ENCODE results near the gene SYDE2. TPM values are rescaled to one million over a fixed set of nuclear protein-coding genes. Genes with fewer than 3 reads are reported as not detected.

Gene SYDE2
- total RNA-seq, 1 donor from 2014 or later = 4.2 TPM

DNA sequence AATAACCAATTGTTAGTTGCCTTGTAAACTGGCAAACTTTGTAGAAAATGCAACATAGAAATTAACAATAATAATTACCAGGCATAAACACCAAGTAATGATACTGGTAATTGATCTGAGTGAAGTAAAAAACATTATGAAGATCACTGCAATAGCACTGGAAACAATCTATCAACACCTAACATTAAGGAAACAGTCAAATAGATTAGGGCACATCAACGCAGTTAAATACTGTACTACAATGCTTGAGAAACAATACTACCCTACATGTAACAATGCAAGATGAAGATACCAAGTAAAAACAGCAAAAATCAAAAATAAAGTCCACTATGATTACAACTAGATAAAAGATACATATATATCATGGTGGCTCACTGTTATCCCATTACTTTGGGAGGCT, 16.6 kb downstream of the SYDE2 start:
- H3K4me3 Mint-ChIP-seq (ENCODE audit: unreplicated experiment) = no peak overlapping the region
- no peak for TF ChIP-seq CTCF (IDR thresholded peaks at IDR 0.05; ENCODE audit: unreplicated experiment)
- no peaks in the 10 kb centered on the region for H3K27me3 Mint-ChIP-seq (ENCODE audit: unreplicated experiment)
- H3K27ac Mint-ChIP-seq (ENCODE audit: unreplicated experiment) = no peak overlapping the region
- H3K4me1 Mint-ChIP-seq (ENCODE audit: unreplicated experiment) = peaks cover 11% of the 10 kb centered on the region
- no peak for DNase-seq (ENCODE audit: low spot score)
- H3K9me3 Mint-ChIP-seq (ENCODE audit: unreplicated experiment) = no peaks in the 10 kb centered on the region
- H3K36me3 Mint-ChIP-seq (ENCODE audit: low read depth, unreplicated experiment) = no peaks in the 10 kb centered on the region

GRCh38 chr1:85182700-85183099, 18.1 kb downstream of the SYDE2 start:
- Mint-ChIP-seq H3K4me3 (ENCODE audit: unreplicated experiment) (no peak overlapping the region), H3K4me1 (ENCODE audit: unreplicated experiment) (peaks cover 8% of the 10 kb centered on the region), H3K36me3 (ENCODE audit: low read depth, unreplicated experiment) (no peaks in the 10 kb centered on the region), H3K27me3 (ENCODE audit: unreplicated experiment) (no peaks in the 10 kb centered on the region), H3K9me3 (ENCODE audit: unreplicated experiment) (no peaks in the 10 kb centered on the region), H3K27ac (ENCODE audit: unreplicated experiment) (no peak overlapping the region)
- TF ChIP-seq CTCF (IDR thresholded peaks at IDR 0.05; ENCODE audit: unreplicated experiment) = no peak
- no peak for DNase-seq (ENCODE audit: low spot score)

GRCh38 chr1:85180869-85181268, 19.9 kb downstream of the SYDE2 start:
- no peak overlapping the region for H3K4me3 Mint-ChIP-seq (ENCODE audit: unreplicated experiment)
- no peak for TF ChIP-seq CTCF (IDR thresholded peaks at IDR 0.05; ENCODE audit: unreplicated experiment)
- H3K4me1 Mint-ChIP-seq (ENCODE audit: unreplicated experiment) = peaks cover 8% of the 10 kb centered on the region
- no peaks in the 10 kb centered on the region for H3K36me3 Mint-ChIP-seq (ENCODE audit: low read depth, unreplicated experiment)
- DNase-seq (ENCODE audit: low spot score) = no peak
- no peak overlapping the region for H3K27ac Mint-ChIP-seq (ENCODE audit: unreplicated experiment)
- H3K9me3 Mint-ChIP-seq (ENCODE audit: unreplicated experiment) = no peaks in the 10 kb centered on the region
- H3K27me3 Mint-ChIP-seq (ENCODE audit: unreplicated experiment) = no peaks in the 10 kb centered on the region

DNA sequence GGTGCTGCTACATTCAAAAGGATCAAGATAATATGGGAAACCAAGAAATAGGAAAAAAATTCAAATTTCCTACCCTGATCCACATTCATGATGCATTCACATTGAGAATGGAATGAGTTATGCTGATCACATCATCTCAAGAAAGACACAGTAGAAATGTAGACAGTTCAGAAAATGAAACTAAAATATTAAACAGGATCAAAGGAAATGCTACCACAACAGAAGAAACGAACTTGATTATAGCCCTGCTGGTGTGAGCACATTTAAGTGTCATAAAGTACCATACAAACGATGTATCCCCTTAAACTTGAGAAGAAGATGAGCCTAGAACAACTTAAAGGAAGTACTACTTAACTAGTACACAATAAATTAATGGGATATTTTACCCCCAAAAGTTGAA, 21.3 kb downstream of the SYDE2 start:
- DNase-seq (ENCODE audit: low spot score) = no peak

GRCh38 chr1:85178396-85178795, 22.4 kb downstream of the SYDE2 start:
- Mint-ChIP-seq H3K4me3 (ENCODE audit: unreplicated experiment) (no peak overlapping the region), H3K36me3 (ENCODE audit: low read depth, unreplicated experiment) (no peaks in the 10 kb centered on the region), H3K27ac (ENCODE audit: unreplicated experiment) (no peak overlapping the region), H3K27me3 (ENCODE audit: unreplicated experiment) (no peaks in the 10 kb centered on the region), H3K9me3 (ENCODE audit: unreplicated experiment) (no peaks in the 10 kb centered on the region), H3K4me1 (ENCODE audit: unreplicated experiment) (no peaks in the 10 kb centered on the region)
- no peak for TF ChIP-seq CTCF (IDR thresholded peaks at IDR 0.05; ENCODE audit: unreplicated experiment)
- no peak for DNase-seq (ENCODE audit: low spot score)

More for the DNA sequence above, 21.3 kb downstream of the SYDE2 start:
- Mint-ChIP-seq H3K36me3 (ENCODE audit: low read depth, unreplicated experiment) (no peaks in the 10 kb centered on the region), H3K27me3 (ENCODE audit: unreplicated experiment) (no peaks in the 10 kb centered on the region), H3K9me3 (ENCODE audit: unreplicated experiment) (no peaks in the 10 kb centered on the region), H3K4me1 (ENCODE audit: unreplicated experiment) (peaks cover 4% of the 10 kb centered on the region), H3K27ac (ENCODE audit: unreplicated experiment) (no peak overlapping the region), H3K4me3 (ENCODE audit: unreplicated experiment) (no peak overlapping the region)
- TF ChIP-seq CTCF (IDR thresholded peaks at IDR 0.05; ENCODE audit: unreplicated experiment) = no peak

Measured in endothelial cell (in vitro differentiated cells).